Liver (tissue), 5 donors: Measurements from ENCODE around the gene HPS1. TPM values are rescaled to one million over a fixed set of nuclear protein-coding genes. Genes with fewer than 3 reads are reported as not detected.

ENCODE experiments used
- polyA plus RNA-seq, 2 donors: library from polyadenylated mRNA; stranded (reverse) in 1 of 2; unstranded in 1 of 2; fragments of 200-250 nt in 1 of 2; fragments of >200 nt in 1 of 2; fragmentation: Nextera tagmentation in 1 of 2; extraction: Ambion mirVana in 1 of 2; gene quantifications; one replicate each; pipeline versions ENCODE4 v1.2.1 to v1.2.3, GENCODE V29; 2013 to 2015
- small RNA-seq: library from RNA; depleted of rRNA; stranded (forward); fragments of <200 nt; gene quantifications from one replicate; pipeline ENCODE3, GENCODE V24; 2014
- total RNA-seq, 2 donors: library from RNA; depleted of rRNA; stranded (reverse); fragments of >200 nt; gene quantifications; one replicate each; pipeline ENCODE4 v1.2.3, GENCODE V29; 2014
- donor health status: healthy.
- donor health status: healthy.
- donor health status: healthy.

HPS1 gene
- total and polyA plus RNA-seq, 4 donors: 19.9 to 56.7 (median 29.8) TPM

Small RNAs within 50 kb of the gene (small RNA-seq; reads per million reads assigned to genes)
- not detected for gene MIR4685

Other genes starting within 250 kb of the HPS1 start
- gene LOXL4, start 178.7 kb downstream of the HPS1 start, total RNA-seq: 10 to 100 TPM in 1 of 2 donors, under 1 TPM in 1; 0.84 to 18.5 TPM
- gene LOXL4, start 178.7 kb downstream of the HPS1 start, polyA plus RNA-seq: 1 to 10 TPM in 1 of 2 donors, under 1 TPM in 1; 0.38 to 1.2 TPM
- 1 to 10 TPM; 4.6 to 9.0 TPM for gene PYROXD2, start 31.8 kb downstream of the HPS1 start, total RNA-seq
- gene PYROXD2, start 31.8 kb downstream of the HPS1 start, polyA plus RNA-seq: 1 to 10 TPM; 2.3 to 4.3 TPM